ENCODE results near the gene PAXX. TPM values are rescaled to one million over a fixed set of nuclear protein-coding genes. Genes with fewer than 3 reads are reported as not detected.
"Not testable (repeated sequence)": the region's sequence is repeated elsewhere in the genome, so short reads cannot be mapped to it uniquely, and the experiment has no call there.

PAXX gene
- total RNA-seq, 1 donor from 2014 or later: 87.0 TPM

DNA sequence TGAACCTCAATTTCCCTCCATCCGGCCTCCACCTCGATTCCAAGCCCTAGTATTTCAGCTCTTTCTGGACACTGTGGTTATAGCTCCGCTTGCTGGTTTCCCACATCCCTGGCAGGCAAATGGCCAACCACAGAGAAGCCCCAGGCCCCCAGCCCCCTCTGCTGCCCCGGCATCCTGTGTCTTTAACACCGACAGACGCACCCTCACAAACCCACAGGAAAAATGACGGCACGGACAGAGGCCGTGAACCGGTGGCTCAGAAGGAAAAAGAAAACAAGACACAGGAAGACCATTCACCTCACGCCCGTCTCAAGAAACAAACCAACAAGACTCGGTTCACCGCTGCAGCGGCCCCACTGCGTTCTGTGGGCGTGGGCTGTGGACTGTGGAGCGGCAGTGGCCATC, 5.6 kb downstream of the PAXX start:
- Histone ChIP-seq H3K27me3 (no peaks in the 10 kb centered on the region), H3K4me3 (no peak overlapping the region), H3K27ac (peak overlapping the region in 1 of 2 donors; percentile 5), H3K9me3 (no peaks in the 10 kb centered on the region), H3K36me3 (no peaks in the 10 kb centered on the region), H3K4me1 (peaks cover 17 to 26% of the 10 kb centered on the region in 2 donors)
- intact Hi-C loops (cut with DNase I): loop anchor here (5.0 kb wide), 1 partner anchor 111 kb away; the partner anchor contains the start of gene TRAF2
- TF ChIP-seq, protein P1, sequence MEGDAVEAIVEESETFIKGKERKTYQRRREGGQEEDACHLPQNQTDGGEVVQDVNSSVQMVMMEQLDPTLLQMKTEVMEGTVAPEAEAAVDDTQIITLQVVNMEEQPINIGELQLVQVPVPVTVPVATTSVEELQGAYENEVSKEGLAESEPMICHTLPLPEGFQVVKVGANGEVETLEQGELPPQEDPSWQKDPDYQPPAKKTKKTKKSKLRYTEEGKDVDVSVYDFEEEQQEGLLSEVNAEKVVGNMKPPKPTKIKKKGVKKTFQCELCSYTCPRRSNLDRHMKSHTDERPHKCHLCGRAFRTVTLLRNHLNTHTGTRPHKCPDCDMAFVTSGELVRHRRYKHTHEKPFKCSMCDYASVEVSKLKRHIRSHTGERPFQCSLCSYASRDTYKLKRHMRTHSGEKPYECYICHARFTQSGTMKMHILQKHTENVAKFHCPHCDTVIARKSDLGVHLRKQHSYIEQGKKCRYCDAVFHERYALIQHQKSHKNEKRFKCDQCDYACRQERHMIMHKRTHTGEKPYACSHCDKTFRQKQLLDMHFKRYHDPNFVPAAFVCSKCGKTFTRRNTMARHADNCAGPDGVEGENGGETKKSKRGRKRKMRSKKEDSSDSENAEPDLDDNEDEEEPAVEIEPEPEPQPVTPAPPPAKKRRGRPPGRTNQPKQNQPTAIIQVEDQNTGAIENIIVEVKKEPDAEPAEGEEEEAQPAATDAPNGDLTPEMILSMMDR (IDR thresholded peaks at IDR 0.05): no peak
- no peak for DNase-seq (ENCODE audit: low spot score in 2 of 2)

DNA sequence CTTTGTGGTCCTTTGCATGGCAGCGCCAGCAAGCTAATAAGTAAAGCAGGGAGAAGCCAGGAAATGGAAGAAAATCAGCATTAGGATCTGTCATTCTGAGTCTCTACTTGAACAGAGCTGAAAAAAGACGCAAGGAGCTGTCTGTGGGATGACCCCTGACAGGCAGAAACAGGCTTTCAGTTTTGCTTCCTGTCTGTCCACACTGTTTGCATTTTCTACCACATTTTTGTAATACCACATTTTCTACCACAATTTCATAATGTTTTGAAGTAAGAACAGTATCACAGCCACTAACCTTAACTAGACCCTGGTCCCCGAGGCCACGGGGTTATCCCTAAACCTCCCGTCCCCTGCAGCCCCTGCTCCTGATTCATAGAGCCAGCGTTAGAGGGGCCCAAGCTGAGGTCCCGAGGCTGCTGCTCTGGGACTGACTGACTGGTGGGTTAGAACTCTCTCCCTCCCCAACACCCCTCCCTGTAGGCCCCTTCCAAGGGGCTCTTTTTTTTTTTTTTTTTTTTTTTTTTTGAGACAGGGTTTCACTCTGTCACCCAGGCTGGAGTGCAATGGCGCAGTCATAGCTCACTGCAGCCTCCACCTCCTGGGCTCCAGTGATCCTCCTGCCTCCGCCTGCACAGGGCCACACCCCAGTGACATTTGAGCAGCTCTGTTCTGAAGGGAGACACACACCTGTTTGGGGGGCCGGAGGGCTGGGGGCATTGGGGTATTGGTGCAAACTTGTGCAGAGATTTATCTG, 8.1 kb downstream of the PAXX start:
- H3K27me3 ChIP-seq: no peaks in the 10 kb centered on the region
- no peak for DNase-seq (ENCODE audit: low spot score in 2 of 2)
- no peaks in the 10 kb centered on the region for H3K36me3 ChIP-seq
- TF ChIP-seq, protein P1 (IDR thresholded peaks at IDR 0.05): no peak
- H3K9me3 ChIP-seq: no peaks in the 10 kb centered on the region
- intact Hi-C loops (cut with DNase I): no loop called here
- H3K4me1 ChIP-seq: peaks cover 9 to 13% of the 10 kb centered on the region in 2 donors
- no peak overlapping the region for H3K4me3 ChIP-seq
- no peak overlapping the region for H3K27ac ChIP-seq

DNA sequence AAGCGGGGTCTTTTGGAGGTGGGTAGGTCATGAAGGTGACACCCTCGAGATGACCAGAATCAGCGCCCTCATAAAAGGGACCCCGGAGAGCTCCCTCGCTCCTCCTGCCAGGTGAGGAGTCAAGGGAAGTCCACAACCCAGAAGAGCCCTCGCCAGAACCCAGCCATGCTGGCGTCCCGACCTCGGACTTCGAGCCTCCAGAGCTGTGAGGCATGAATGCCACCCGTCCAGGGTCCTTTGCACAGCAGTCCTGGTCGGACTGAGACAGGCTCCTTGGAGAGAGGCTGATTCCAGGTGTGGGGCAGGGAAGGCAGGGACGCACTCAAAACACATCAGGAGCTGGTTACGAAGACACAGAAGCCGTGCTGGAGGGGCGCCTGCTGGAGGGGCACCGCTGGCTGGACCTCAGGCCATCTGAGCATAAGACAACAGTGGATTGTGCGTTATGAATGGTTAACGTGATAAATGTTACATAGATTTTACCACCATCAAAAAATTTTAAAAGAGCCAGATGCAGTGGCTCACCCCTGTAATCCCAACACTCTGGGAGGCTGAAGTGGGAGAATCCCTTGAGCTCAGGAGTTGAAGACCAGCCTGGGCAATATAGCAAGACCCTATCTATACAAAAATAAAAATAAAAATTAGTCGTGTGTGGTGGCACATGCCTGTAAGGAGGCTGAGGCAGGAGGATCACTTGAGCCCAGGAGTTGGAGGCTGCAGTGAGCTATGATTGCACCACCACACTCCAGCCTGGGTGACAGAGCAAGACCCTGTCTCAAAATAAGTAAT, 9.8 kb downstream of the PAXX start:
- Histone ChIP-seq H3K9me3 (no peaks in the 10 kb centered on the region), H3K36me3 (no peaks in the 10 kb centered on the region), H3K27me3 (no peaks in the 10 kb centered on the region), H3K4me3 (no peak overlapping the region), H3K4me1 (no peaks in the 10 kb centered on the region), H3K27ac (no peak overlapping the region)
- intact Hi-C loops (cut with DNase I): no loop called here
- TF ChIP-seq, protein P1 (IDR thresholded peaks at IDR 0.05): no peak
- DNase-seq (ENCODE audit: low spot score in 2 of 2): no peak

DNA sequence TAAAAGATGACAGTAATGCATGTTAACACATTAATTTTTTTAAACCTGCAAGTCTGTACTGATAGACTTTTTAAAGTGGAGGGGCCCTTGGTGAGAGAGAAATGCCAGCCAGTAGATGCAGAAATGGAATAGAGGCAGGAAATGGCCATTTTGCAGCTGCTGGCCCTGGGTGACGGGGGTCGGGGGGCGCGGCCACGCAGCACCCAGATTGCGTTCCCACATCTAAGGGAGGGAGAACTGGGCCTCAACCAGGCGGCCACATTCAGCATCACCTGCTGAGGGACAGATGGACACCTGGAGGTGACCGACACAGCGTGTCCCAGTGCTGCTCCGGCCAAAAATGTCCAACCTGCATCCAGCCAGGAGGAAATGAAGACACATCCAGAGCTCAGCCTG, 10.4 kb downstream of the PAXX start:
- no peaks in the 10 kb centered on the region for H3K27me3 ChIP-seq
- intact Hi-C loops (cut with DNase I): no loop called here
- no peak overlapping the region for H3K27ac ChIP-seq
- H3K4me1 ChIP-seq: no peaks in the 10 kb centered on the region
- H3K4me3 ChIP-seq: no peak overlapping the region
- TF ChIP-seq, protein P1 (IDR thresholded peaks at IDR 0.05): no peak
- DNase-seq (ENCODE audit: low spot score in 2 of 2): no peak
- no peaks in the 10 kb centered on the region for H3K9me3 ChIP-seq
- no peaks in the 10 kb centered on the region for H3K36me3 ChIP-seq

DNA sequence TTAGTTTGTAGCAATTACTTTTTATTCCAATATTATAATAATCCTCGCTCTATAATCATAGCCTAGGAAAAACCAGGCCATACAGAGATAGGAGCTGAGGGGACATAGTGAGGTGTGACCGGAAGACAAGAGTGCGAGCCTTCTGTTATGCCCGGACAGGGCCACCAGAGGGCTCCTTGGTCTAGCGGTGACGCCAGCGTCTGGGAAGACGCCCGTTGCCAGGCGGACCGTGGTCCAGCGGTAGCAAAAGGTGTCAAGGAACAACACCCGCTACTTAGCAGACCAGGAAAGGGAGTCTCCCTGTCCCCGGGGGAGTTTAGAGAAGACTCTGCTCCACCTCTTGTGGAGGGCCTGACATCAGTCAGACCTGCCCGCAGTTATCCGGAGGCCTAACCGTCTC, 12.1 kb downstream of the PAXX start:
- H3K27me3 ChIP-seq; H3K9me3 ChIP-seq; DNase-seq (ENCODE audit: low spot score in 2 of 2); intact Hi-C loops (cut with DNase I); H3K4me3 ChIP-seq; H3K27ac ChIP-seq; H3K4me1 ChIP-seq; H3K36me3 ChIP-seq: not testable (repeated sequence)
- TF ChIP-seq, protein P1 (IDR thresholded peaks at IDR 0.05): peak in 2 of 3 experiments; percentile 12 to 28
